Measurements from ENCODE around the gene TTLL10. TPM values are rescaled to one million over a fixed set of nuclear protein-coding genes. Genes with fewer than 3 reads are reported as not detected.

Gene TTLL10
- total and polyA plus RNA-seq, 2 donors = 0.08 TPM; not detected in 1

DNA sequence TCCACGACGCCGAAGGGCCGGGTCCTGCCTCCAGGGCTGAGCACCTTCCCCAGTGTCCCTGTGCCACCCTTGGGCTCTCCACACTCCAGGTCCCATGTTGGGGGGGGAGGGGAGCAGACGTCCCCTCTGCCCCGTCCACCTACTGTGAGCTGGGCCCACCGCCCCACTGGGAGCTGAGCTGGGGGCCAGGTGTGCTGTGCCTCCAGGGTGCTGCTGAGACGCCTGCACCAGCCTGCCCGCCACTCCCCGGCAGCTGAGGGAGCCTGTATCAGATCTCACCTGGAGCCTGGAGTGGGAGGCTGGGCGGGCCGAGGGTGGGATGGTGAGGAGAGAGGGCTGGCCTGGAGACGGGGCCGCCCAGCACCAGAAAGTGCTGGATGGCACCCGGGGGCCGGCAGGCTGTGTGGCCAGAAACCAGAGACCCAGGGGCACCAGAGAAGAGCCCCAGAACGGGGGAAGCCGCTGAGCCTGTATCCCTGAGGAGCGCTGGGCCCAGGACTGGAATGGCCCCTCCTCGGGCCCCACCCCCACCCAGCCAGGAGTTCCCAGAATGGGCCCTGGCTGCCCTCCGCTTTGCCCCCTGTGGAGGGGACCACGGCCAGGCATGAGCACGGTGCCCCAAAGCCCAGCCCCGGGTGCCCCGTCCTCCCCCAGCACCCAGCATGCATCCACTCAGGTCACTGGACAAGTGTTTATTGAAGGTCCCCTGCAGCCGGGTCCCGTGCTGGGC is 29.3 kb downstream of the TTLL10 start:
- no peak for DNase-seq (ENCODE audit: extremely low spot score)
- WGBS = 74% methylated on average over 27 of the region's 27 CpGs
- no peaks in the 10 kb centered on the region for H3K4me1 ChIP-seq (ENCODE audit: insufficient read depth)
- no peak overlapping the region for H3K4me3 ChIP-seq (ENCODE audit: low read depth, low read length)
- H3K36me3 ChIP-seq (ENCODE audit: insufficient read depth) = no peaks in the 10 kb centered on the region
- H3K27ac ChIP-seq (ENCODE audit: low read depth) = no peak overlapping the region

DNA sequence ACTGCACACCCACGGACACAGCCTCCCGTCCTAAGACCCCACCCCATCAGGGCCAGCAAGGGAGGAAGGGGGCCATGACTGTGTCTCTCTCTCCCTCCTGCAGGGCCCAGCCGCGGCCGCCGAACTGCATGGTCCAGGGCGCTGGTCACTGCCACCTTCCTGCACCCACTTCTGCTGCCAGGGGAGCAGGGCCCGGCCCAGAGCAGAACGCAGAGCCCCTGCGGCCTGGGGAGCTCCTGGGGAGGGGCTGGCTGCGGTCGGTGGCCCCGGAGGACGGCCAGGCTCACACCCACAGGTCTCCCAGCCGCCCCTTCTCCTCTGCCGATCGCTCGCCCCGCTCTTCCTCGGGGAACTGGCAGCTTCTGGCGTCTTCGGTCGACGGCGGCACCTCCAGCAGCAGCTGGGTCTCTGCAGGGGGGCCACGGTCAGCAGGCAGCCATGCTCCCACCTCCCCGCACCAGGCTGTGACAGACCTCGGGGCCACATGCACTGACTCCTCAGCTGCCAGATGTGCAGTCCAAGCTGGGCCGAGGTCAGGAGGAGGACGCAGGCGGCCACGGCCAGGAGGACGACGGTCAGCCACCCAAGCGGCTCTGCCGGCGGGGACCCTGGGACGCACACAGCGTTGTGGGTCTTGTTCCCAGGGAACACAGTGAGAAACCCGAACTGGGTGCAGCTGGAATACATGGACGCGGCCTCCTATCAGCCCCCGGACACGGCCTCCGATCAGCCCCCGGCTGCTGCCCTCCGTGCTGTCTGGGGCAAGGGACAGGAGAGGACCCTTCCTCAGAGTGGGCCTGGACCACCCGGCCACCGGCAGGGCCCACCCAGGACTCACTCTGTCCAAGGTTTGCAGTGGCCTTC is 30.1 kb downstream of the TTLL10 start:
- no peaks in the 10 kb centered on the region for H3K36me3 ChIP-seq (ENCODE audit: insufficient read depth)
- no peak overlapping the region for H3K27ac ChIP-seq (ENCODE audit: low read depth)
- DNase-seq (ENCODE audit: extremely low spot score) = no peak
- 79% methylated on average over 49 of the region's 49 CpGs for WGBS
- no peaks in the 10 kb centered on the region for H3K4me1 ChIP-seq (ENCODE audit: insufficient read depth)
- no peak overlapping the region for H3K4me3 ChIP-seq (ENCODE audit: low read depth, low read length)

DNA sequence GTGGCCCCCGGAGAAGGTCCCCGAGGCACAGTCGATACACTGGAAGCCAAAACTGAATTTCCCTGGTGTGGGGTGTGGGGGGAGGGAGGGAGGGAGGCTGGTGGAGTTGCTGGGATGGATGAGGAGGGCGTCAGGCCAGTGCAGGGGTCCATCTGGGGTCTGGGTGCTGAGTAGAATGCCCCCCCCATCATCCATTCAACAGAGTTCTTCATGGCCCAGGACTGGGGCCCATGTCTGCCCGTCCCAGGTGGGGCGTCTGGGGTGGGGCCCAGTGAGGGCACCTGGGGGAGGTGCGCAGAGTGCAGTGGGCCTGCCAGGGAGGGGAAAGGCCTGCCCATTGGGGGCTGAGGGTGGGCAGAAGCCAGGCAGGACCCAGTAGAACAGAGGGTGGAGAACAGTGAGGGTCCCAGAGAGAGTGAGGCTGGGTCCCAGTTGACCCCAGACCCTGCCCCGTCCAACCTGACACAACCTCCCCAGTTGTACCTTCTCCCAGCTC is 30.8 kb downstream of the TTLL10 start:
- Histone ChIP-seq H3K4me1 (ENCODE audit: insufficient read depth) (no peaks in the 10 kb centered on the region), H3K36me3 (ENCODE audit: insufficient read depth) (no peaks in the 10 kb centered on the region), H3K4me3 (ENCODE audit: low read depth, low read length) (no peak overlapping the region), H3K27ac (ENCODE audit: low read depth) (no peak overlapping the region)
- no peak for DNase-seq (ENCODE audit: extremely low spot score)
- 91% methylated on average over 8 of the region's 8 CpGs for WGBS

DNA sequence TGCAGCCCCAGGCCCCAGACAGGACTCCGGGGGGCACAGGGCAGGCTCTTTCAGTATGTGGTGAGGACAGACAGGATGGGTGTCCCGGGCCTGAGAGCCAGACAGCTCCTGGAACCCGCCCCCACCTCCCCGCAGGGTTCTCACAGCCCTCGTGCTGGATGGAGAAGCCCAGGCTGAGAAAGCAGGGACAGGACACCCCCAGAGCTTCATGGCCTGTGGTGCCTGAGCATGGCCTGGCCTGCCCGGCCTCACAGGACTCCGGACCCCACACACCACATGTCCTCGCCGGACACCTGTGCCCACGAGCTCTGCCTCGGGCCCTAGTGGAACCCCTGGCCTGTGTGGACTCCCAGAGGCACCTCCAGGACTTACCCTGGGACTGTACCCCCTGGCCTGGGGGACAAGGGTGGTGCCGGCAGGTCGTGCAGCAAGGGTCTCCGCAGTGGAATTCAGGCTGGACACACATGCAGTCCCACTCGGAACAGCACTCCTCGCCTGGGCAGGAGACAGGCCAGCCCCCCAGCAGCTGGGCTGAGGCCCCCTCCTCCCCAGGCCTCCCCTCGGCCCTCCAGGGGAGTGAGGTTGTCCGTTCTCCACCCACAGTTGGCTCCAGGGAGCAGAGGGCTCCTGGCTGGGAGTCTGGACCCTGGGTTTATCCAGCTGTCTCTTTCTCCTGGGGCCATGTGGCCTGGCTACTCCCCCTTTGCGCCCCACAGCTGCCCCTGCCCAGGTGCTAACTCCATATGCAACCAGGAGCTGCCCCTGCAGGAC is 31.5 kb downstream of the TTLL10 start:
- H3K36me3 ChIP-seq (ENCODE audit: insufficient read depth) = no peaks in the 10 kb centered on the region
- H3K27ac ChIP-seq (ENCODE audit: low read depth) = no peak overlapping the region
- H3K4me3 ChIP-seq (ENCODE audit: low read depth, low read length) = no peak overlapping the region
- H3K4me1 ChIP-seq (ENCODE audit: insufficient read depth) = no peaks in the 10 kb centered on the region
- WGBS = 87% methylated on average over 19 of the region's 19 CpGs
- no peak for DNase-seq (ENCODE audit: extremely low spot score)

DNA sequence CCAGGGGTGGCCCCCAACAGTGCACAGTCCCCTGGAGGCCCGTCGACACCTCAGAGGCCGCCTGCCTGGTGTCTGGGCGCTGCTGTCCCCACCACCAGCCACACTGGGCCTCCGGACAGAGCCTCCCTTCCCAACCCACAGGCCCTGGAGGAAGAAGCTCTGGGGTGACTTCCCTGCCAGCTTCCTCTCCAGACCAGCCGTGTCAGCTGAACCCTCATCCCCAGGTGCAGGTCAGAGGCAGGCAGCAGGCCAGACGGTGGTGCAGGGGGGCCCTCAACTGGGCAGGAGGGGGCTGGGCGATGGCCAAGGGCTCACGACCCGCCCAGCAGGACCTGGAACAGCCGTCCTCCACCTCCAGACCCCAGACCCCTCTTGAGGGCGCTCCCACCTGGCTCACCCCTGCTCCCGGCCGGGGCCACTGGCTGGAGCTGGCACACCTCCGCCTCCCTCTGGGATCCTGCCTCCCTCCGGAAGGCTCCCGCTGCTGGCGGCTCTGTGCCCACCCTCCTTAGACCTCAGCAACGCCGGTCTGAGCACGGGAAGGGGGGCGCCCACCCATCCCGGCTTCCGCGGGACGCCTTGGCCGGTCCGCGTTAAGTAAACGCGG is 32.2 kb downstream of the TTLL10 start:
- H3K4me1 ChIP-seq (ENCODE audit: insufficient read depth) = no peaks in the 10 kb centered on the region
- 33% methylated on average over 31 of the region's 31 CpGs for WGBS
- H3K4me3 ChIP-seq (ENCODE audit: low read depth, low read length) = peak overlapping the region; percentile 4
- no peak for DNase-seq (ENCODE audit: extremely low spot score)
- H3K36me3 ChIP-seq (ENCODE audit: insufficient read depth) = no peaks in the 10 kb centered on the region
- H3K27ac ChIP-seq (ENCODE audit: low read depth) = no peak overlapping the region

DNA sequence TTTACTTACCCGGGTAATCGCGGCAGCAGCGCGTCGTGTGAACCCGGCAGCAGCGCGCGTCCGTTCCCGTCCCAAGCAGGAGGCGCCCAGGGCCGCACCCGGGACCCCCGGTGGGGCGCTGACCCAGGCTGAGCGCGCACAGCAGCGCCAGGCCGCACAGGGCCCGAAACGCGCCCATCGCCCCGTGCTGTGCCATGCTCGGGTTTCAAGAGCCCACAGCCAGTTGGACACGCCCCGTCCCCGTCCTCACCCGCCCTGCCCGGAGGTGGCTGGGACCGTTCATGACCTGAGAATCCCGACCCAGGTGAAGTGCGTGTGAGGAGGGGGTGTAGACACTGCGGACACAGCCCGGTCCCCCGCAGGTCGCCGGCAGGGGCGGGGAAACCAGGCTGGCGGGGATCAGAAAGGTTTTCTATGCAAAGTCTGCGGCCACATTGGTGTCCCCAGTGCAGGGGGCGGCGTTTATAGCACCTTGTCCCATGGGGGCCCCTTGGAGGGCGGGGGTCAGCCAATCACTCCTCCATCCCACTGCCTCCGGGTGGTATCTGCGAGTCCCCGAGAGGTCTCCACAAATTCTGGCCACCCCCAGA is 32.8 kb downstream of the TTLL10 start, which contains the start of gene TNFRSF18:
TSS of gene TNFRSF18 (minus strand) at position 217 of the 590 bp plus-strand sequence. CDS start at position 196, 21 bp downstream.
- H3K36me3 ChIP-seq (ENCODE audit: insufficient read depth) = no peaks in the 10 kb centered on the region
- H3K4me3 ChIP-seq (ENCODE audit: low read depth, low read length) = peak within 1 kb of the TSS; percentile 4
- WGBS = 12% methylated on average over 49 of the region's 49 CpGs
- H3K27ac ChIP-seq (ENCODE audit: low read depth) = no peak within 1 kb of the TSS
- DNase-seq (ENCODE audit: extremely low spot score) = no peak
- H3K4me1 ChIP-seq (ENCODE audit: insufficient read depth) = no peaks in the 10 kb centered on the region

DNA sequence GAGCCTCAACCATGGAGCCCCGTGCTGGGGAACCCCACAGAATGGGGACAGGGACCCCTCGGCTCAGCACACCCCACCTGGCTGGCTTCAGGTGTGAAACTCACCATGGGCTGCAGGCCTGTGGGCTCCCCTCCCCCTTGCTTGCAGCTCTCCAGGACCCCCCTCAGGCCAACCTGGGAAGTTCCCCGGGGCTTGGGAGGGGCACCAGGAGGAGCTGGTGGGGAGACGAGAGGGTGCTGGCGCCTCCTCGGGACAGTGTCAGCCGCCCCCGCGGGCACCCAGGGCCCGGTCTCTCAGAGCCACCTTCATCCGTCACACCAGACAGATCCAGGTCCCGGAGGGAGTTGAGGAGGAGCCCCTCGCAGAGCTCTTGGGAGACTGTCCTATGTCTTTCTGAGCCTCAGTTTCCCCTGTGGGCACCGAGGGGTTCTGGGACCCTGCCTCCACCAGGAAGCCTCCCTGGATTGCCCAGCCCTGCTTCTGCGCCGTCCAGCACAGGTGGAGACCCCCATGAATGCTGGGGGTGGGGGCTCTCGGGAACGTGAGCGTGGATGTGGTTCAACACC is 33.4 kb downstream of the TTLL10 start:
- H3K4me1 ChIP-seq (ENCODE audit: insufficient read depth) = no peaks in the 10 kb centered on the region
- H3K36me3 ChIP-seq (ENCODE audit: insufficient read depth) = no peaks in the 10 kb centered on the region
- no peak overlapping the region for H3K27ac ChIP-seq (ENCODE audit: low read depth)
- no peak for DNase-seq (ENCODE audit: extremely low spot score)
- H3K4me3 ChIP-seq (ENCODE audit: low read depth, low read length) = no peak overlapping the region
- WGBS = 72% methylated on average over 19 of the region's 19 CpGs

DNA sequence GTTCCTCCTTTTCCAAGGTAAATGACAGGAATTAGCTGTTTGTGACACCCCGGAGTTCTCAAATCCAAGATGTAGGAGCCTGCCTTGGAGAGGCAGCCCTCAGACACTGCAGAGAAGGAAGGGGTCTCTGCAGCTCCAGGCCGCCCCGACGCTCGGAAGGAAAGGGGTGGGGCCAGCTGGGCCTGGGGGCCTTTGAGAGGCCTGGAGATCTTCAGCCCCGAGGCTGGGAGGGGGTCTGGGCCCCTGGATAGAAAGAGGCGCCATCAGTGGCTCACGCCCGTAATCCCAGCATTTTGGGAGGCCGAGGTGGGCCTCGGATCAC is 33.9 kb downstream of the TTLL10 start:
- H3K27ac ChIP-seq (ENCODE audit: low read depth) = no peak overlapping the region
- no peak for DNase-seq (ENCODE audit: extremely low spot score)
- H3K4me1 ChIP-seq (ENCODE audit: insufficient read depth) = no peaks in the 10 kb centered on the region
- H3K4me3 ChIP-seq (ENCODE audit: low read depth, low read length) = no peak overlapping the region
- 58% methylated on average over 11 of the region's 11 CpGs for WGBS
- no peaks in the 10 kb centered on the region for H3K36me3 ChIP-seq (ENCODE audit: insufficient read depth)

DNA sequence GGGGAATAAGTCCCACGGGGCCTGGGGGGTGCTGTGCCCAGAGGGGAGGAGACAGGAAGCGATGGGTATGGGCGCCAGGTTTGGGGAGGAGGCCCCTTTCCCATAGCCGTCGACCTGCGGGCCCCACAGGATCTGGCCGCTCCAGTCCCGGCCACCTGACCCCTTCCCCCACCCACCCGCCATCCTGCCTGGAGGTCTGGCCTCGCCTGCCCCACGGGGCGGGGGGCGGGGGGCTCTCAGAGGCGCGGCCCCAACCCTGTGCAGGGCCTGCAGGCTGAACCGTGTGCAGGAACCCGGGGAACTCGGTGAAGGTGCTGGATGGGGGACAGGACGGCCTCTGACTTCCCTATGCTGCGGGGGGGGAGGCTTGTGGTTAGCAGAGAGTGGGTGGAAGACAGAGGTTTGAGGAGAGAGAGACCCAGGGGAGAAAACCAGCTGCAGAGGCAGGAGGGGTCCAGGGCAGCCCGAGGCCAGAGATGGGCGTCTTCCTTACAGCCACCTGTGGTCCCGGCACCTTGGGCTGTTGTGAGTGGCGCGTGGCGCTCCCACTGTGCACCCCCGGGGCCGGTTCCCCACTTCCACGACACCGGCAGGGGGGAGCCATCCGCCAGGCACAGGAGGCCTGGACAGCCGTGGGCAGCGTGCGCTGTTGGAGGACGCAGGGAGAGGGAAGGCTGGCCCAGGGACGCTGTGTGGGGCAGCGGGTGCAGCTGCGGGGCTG is 35.2 kb downstream of the TTLL10 start:
- Histone ChIP-seq H3K4me1 (ENCODE audit: insufficient read depth) (no peaks in the 10 kb centered on the region), H3K4me3 (ENCODE audit: low read depth, low read length) (no peak overlapping the region), H3K27ac (ENCODE audit: low read depth) (no peak overlapping the region), H3K36me3 (ENCODE audit: insufficient read depth) (no peaks in the 10 kb centered on the region)
- 66% methylated on average over 38 of the region's 38 CpGs for WGBS
- no peak for DNase-seq (ENCODE audit: extremely low spot score)

DNA sequence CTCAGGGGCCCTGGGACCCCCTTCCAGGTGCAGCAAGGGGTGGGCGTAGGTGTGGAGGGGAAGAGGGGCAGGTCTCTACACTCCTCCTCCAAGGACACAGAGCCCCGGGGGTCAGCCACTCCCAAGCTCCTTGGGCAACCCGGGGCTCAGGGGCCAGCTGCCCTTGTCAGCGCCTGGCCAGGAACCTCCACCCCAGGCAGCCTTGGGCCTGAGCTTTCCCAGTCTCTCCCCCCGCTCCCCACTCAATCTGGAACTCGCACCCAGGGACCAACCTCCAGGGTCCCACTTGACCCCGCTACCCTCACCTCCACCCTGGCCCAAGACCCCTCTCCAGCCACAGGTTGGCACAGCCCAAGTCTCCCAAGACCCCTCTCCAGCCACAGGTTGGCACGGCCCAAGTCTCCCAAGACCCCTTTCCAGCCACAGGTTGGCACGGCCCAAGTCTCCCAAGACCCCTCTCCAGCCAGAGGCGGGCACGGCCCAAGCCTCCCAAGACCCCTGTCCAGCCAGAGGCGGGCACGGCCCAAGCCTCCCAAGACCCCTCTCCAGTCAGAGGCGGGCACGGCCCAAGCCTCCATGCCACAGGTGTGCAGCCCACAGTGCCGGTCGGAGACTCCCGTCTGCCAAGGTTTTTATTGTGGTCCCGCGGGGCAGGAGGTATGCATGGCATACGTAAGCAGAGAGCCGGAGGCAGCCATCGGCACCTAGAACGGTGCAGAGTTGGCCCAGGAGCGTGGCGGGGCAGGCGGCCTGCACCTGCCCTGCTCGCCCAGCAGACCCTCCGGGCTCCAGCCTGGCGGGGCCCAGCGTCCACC is 37.3 kb downstream of the TTLL10 start:
- no peak for DNase-seq (ENCODE audit: extremely low spot score)
- Histone ChIP-seq H3K27ac (ENCODE audit: low read depth) (no peak overlapping the region), H3K4me1 (ENCODE audit: insufficient read depth) (no peaks in the 10 kb centered on the region), H3K4me3 (ENCODE audit: low read depth, low read length) (no peak overlapping the region), H3K36me3 (ENCODE audit: insufficient read depth) (no peaks in the 10 kb centered on the region)
- 95% methylated on average over 31 of the region's 31 CpGs for WGBS

DNA sequence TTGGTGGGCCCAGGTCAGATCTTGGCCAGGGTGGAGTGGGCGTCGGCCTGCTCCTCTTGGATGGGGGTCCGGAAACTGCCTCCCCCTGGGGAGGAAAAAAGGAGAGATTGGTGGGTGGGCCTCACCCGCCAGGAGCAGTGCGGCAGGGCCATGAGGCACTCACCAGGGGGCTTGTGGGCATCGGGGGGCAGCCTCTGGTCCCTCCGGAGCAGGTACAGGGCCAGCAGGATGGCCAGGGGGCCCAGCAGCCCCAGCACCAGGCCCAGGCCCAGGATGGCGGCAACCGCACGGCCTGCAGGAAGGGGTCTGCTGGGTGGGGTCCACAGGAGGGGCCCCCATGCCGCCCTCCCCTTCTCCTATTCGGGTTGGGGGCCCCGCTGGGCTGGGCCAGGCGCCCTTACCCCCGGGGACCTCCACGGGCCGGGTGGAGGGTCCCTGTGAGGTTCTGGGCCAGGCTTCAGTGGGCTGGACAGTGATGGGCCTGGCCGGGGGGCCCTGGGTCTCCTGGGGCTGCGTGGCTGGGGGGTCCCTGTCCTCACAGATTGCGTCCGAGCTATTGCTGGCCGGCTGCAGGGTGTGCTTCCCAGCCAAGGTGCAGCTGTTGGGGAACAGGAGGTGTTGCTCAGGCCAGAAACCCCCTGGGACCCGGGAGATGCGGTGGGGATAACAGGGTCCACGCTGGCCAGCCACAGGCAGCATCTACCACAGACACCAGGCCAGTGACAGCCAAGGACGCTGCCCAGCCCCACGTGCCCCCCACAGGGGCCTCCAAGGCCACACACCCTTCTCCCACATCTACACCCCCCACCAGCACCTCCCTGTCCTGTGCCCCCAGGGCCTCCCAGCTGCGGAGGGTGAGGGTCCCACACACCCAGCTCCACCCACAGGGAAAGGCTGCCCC is 38.1 kb downstream of the TTLL10 start:
- Histone ChIP-seq H3K36me3 (ENCODE audit: insufficient read depth) (no peaks in the 10 kb centered on the region), H3K27ac (ENCODE audit: low read depth) (no peak overlapping the region), H3K4me3 (ENCODE audit: low read depth, low read length) (no peak overlapping the region), H3K4me1 (ENCODE audit: insufficient read depth) (no peaks in the 10 kb centered on the region)
- 85% methylated on average over 28 of the region's 28 CpGs for WGBS
- DNase-seq (ENCODE audit: extremely low spot score) = no peak

All from urinary bladder (tissue), 4 donors.